Measurements from ENCODE around the gene C1orf159. TPM values are rescaled to one million over a fixed set of nuclear protein-coding genes. Genes with fewer than 3 reads are reported as not detected.
"Not testable (repeated sequence)": the region's sequence is repeated elsewhere in the genome, so short reads cannot be mapped to it uniquely, and the experiment has no call there.

Gene C1orf159
- total and polyA plus RNA-seq, 4 donors, result 4.0 to 35.4 (median 11.4) TPM

- DNase-seq (no peak), ATAC-seq (ENCODE audit: low FRiP score) (no peak)
- no peak overlapping the region for H3K4me3 ChIP-seq (ENCODE audit: low read length in 2 of 2)
- H3K4me1 ChIP-seq (ENCODE audit: control insufficient read depth in 1 of 2, insufficient read depth in 2 of 2, low read length in 2 of 2), result no peaks in the 10 kb centered on the region
- no peak overlapping the region for H3K27ac ChIP-seq (ENCODE audit: low read depth in 1 of 2, low read length in 2 of 2)
- no peaks in the 10 kb centered on the region for H3K27me3 ChIP-seq (ENCODE audit: control insufficient read depth in 1 of 2, insufficient read depth in 2 of 2, low read length in 1 of 2)
- H3K36me3 ChIP-seq (ENCODE audit: control insufficient read depth in 1 of 2, insufficient read depth in 2 of 2, low read length in 1 of 2), result no peaks in the 10 kb centered on the region
- WGBS, 2 donors, result 83 to 86% methylated on average over 9 of the region's 9 CpGs
- intact Hi-C loops (cut with DNase I), result loop anchor here in 1 of 2 donors (10.0 kb wide), 1 partner anchor 139 kb away; the partner anchor contains the start of gene SCNN1D
- H3K9me3 ChIP-seq (ENCODE audit: control insufficient read depth, low read length), result no peaks in the 10 kb centered on the region
These were observed 29.6 kb upstream of the C1orf159 start for GRCh38 chr1:1145547-1145914.

GRCh38 chr1:1144843-1145546 lies 29.1 kb upstream of the C1orf159 start:
- DNase-seq, result no peak
- H3K4me3 ChIP-seq (ENCODE audit: low read length in 2 of 2), result no peak overlapping the region
- H3K36me3 ChIP-seq (ENCODE audit: control insufficient read depth in 1 of 2, insufficient read depth in 2 of 2, low read length in 1 of 2), result no peaks in the 10 kb centered on the region
- H3K4me1 ChIP-seq (ENCODE audit: control insufficient read depth in 1 of 2, insufficient read depth in 2 of 2, low read length in 2 of 2), result no peaks in the 10 kb centered on the region
- no peak overlapping the region for H3K27ac ChIP-seq (ENCODE audit: low read depth in 1 of 2, low read length in 2 of 2)
- intact Hi-C loops (cut with DNase I), result loop anchor here in 1 of 2 donors (10.0 kb wide), 1 partner anchor 140 kb away; the partner anchor contains the start of gene SCNN1D
- H3K27me3 ChIP-seq (ENCODE audit: control insufficient read depth in 1 of 2, insufficient read depth in 2 of 2, low read length in 1 of 2), result no peaks in the 10 kb centered on the region
- H3K9me3 ChIP-seq (ENCODE audit: control insufficient read depth, low read length), result no peaks in the 10 kb centered on the region
- 73 to 83% methylated on average over 28 to 32 of the region's 32 CpGs for WGBS, 2 donors
- no peak for ATAC-seq (ENCODE audit: low FRiP score)

- intact Hi-C loops (cut with DNase I), result loop anchor here in 1 of 2 donors (10.0 kb wide), 1 partner anchor 141 kb away; the partner anchor contains the start of gene SCNN1D
- Histone ChIP-seq H3K36me3 (ENCODE audit: control insufficient read depth in 1 of 2, insufficient read depth in 2 of 2, low read length in 1 of 2) (no peaks in the 10 kb centered on the region), H3K9me3 (ENCODE audit: control insufficient read depth, low read length) (no peaks in the 10 kb centered on the region), H3K4me1 (ENCODE audit: control insufficient read depth in 1 of 2, insufficient read depth in 2 of 2, low read length in 2 of 2) (no peaks in the 10 kb centered on the region), H3K4me3 (ENCODE audit: low read length in 2 of 2) (no peak overlapping the region), H3K27me3 (ENCODE audit: control insufficient read depth in 1 of 2, insufficient read depth in 2 of 2, low read length in 1 of 2) (no peaks in the 10 kb centered on the region), H3K27ac (ENCODE audit: low read depth in 1 of 2, low read length in 2 of 2) (no peak overlapping the region)
- DNase-seq (no peak), ATAC-seq (ENCODE audit: low FRiP score) (no peak)
- WGBS, 2 donors, result 75 to 76% methylated on average over 41 to 42 of the region's 42 CpGs
These were observed 28.4 kb upstream of the C1orf159 start for GRCh38 chr1:1144122-1144842.

- Histone ChIP-seq H3K27me3 (ENCODE audit: control insufficient read depth in 1 of 2, insufficient read depth in 2 of 2, low read length in 1 of 2) (no peaks in the 10 kb centered on the region), H3K27ac (ENCODE audit: low read depth in 1 of 2, low read length in 2 of 2) (no peak overlapping the region), H3K36me3 (ENCODE audit: control insufficient read depth in 1 of 2, insufficient read depth in 2 of 2, low read length in 1 of 2) (no peaks in the 10 kb centered on the region), H3K9me3 (ENCODE audit: control insufficient read depth, low read length) (no peaks in the 10 kb centered on the region), H3K4me3 (ENCODE audit: low read length in 2 of 2) (no peak overlapping the region), H3K4me1 (ENCODE audit: control insufficient read depth in 1 of 2, insufficient read depth in 2 of 2, low read length in 2 of 2) (no peaks in the 10 kb centered on the region)
- ATAC-seq (ENCODE audit: low FRiP score) (no peak), DNase-seq (no peak)
- WGBS, 2 donors, result 84 to 87% methylated on average over 14 of the region's 14 CpGs
- intact Hi-C loops (cut with DNase I), result loop anchor here in 1 of 2 donors (10.0 kb wide), 1 partner anchor 141 kb away; the partner anchor contains the start of gene SCNN1D
These were observed 27.7 kb upstream of the C1orf159 start for GRCh38 chr1:1143636-1144035.

DNA sequence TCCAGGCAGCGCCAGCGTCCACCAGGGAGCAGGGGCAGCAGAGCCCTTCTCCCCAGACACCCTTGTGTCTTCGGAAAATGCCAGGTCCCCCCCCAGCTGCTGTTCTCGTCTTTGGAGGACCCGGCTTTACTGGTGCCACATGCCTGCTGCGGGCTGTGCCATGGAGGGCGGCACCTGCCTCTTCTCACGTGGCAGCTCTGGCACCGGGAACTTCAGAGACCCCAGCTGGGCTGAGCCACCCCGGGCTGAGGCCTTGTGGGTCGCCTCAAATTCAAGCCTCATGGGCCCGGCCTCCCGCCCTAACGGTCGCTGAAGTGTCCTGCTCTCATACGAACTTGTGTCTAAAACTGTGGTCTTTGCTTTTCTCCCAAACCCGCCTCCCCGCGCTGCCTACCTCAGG lies 27.0 kb upstream of the C1orf159 start:
- intact Hi-C loops (cut with DNase I), result loop anchor here in 1 of 2 donors (10.0 kb wide), 1 partner anchor 142 kb away; the partner anchor contains the start of gene SCNN1D
- Histone ChIP-seq H3K36me3 (ENCODE audit: control insufficient read depth in 1 of 2, insufficient read depth in 2 of 2, low read length in 1 of 2) (no peaks in the 10 kb centered on the region), H3K27ac (ENCODE audit: low read depth in 1 of 2, low read length in 2 of 2) (no peak overlapping the region), H3K4me1 (ENCODE audit: control insufficient read depth in 1 of 2, insufficient read depth in 2 of 2, low read length in 2 of 2) (no peaks in the 10 kb centered on the region), H3K27me3 (ENCODE audit: control insufficient read depth in 1 of 2, insufficient read depth in 2 of 2, low read length in 1 of 2) (no peaks in the 10 kb centered on the region), H3K4me3 (ENCODE audit: low read length in 2 of 2) (no peak overlapping the region), H3K9me3 (ENCODE audit: control insufficient read depth, low read length) (no peaks in the 10 kb centered on the region)
- DNase-seq, result no peak
- no peak for ATAC-seq (ENCODE audit: low FRiP score)
- 82 to 88% methylated on average over 19 of the region's 19 CpGs for WGBS, 2 donors

DNA sequence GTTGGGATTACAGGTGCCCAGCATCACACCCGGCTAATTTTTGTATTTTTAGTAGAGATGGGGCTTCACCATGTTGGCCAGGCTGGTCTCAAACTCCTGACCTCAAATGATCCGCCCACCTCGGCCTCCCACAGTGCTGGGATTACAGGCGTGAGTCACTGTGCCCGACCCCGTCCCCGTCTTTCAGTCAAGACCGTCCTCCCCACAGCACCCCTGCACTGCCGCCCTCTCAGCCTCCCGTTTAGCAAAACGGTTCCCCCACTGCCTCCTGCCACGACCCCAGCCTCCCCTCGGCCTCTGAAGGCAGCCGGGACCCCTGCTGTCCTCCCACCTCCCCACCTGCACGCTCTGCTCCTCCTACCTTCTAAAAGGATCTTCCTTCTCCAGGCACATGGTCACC lies 26.5 kb upstream of the C1orf159 start:
- WGBS, 2 donors, result 59 to 61% methylated on average over 15 of the region's 15 CpGs
- not testable (repeated sequence) for H3K9me3 ChIP-seq (ENCODE audit: control insufficient read depth, low read length); ATAC-seq (ENCODE audit: low FRiP score); H3K4me1 ChIP-seq (ENCODE audit: control insufficient read depth in 1 of 2, insufficient read depth in 2 of 2, low read length in 2 of 2); H3K36me3 ChIP-seq (ENCODE audit: control insufficient read depth in 1 of 2, insufficient read depth in 2 of 2, low read length in 1 of 2); H3K27me3 ChIP-seq (ENCODE audit: control insufficient read depth in 1 of 2, insufficient read depth in 2 of 2, low read length in 1 of 2); DNase-seq; H3K27ac ChIP-seq (ENCODE audit: low read depth in 1 of 2, low read length in 2 of 2); H3K4me3 ChIP-seq (ENCODE audit: low read length in 2 of 2)
- intact Hi-C loops (cut with DNase I), result loop anchor here in 1 of 2 donors (10.0 kb wide), 1 partner anchor 142 kb away; the partner anchor contains the start of gene SCNN1D

DNA sequence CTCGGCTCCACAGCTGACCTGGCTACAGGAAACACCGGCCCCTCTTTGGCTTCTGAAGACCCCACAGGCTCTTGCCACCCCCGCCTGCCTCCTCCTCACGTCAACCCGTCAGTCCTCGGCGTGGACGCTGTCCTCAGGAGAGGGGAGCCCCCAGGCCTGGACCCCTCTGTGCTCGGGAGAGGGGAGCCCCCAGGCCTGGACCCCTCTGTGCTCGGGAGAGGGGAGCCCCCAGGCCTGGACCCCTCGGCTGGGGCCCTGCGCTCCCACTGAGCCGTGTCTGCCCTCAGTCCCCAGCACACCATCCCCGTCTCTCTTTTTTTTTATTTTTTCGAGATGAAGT lies 26.0 kb upstream of the C1orf159 start:
- Histone ChIP-seq H3K36me3 (ENCODE audit: control insufficient read depth in 1 of 2, insufficient read depth in 2 of 2, low read length in 1 of 2) (no peaks in the 10 kb centered on the region), H3K27me3 (ENCODE audit: control insufficient read depth in 1 of 2, insufficient read depth in 2 of 2, low read length in 1 of 2) (no peaks in the 10 kb centered on the region), H3K4me1 (ENCODE audit: control insufficient read depth in 1 of 2, insufficient read depth in 2 of 2, low read length in 2 of 2) (no peaks in the 10 kb centered on the region), H3K9me3 (ENCODE audit: control insufficient read depth, low read length) (no peaks in the 10 kb centered on the region), H3K4me3 (ENCODE audit: low read length in 2 of 2) (no peak overlapping the region), H3K27ac (ENCODE audit: low read depth in 1 of 2, low read length in 2 of 2) (no peak overlapping the region)
- WGBS, 2 donors, result 69 to 76% methylated on average over 9 to 15 of the region's 15 CpGs
- DNase-seq (no peak), ATAC-seq (ENCODE audit: low FRiP score) (no peak)
- intact Hi-C loops (cut with DNase I), result loop anchor here in 1 of 2 donors (10.0 kb wide), 1 partner anchor 143 kb away; the partner anchor contains the start of gene SCNN1D

DNA sequence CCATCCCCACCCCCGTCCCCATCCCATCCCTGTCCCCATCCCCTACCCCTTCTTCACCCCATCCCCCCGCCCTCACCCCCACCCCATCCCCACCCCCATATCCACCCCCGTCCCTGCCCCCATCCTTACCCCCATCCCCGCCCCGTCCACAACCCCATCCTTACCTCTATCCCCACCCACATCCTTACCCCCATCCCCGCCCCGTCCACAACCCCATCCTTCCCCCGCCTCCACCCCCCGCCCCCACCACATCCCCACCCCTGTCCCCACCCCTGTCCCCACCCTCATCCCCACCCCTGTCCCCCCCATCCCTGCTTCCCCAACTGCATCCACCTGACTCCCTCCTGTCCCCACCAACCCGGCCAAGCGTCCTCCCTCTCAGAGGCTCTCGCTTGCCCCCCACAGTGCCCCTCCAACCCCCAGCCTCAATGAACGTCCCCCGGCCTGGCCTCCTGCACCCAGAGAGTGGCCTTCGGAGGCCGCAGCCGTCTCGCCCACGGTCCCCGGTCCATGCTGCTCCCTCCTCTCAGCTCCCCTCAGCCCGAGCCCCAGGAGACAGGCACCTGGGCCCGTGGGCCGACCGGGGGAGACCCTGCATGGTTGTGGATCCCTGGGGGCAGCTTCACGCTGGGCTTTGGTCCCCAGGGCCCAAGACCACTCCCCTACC lies 25.5 kb upstream of the C1orf159 start:
- no peaks in the 10 kb centered on the region for H3K4me1 ChIP-seq (ENCODE audit: control insufficient read depth in 1 of 2, insufficient read depth in 2 of 2, low read length in 2 of 2)
- intact Hi-C loops (cut with DNase I), result loop anchor here in 1 of 2 donors (10.0 kb wide), 1 partner anchor 143 kb away; the partner anchor contains the start of gene SCNN1D
- no peak for DNase-seq
- 35 to 48% methylated on average over 17 to 25 of the region's 25 CpGs for WGBS, 2 donors
- H3K4me3 ChIP-seq (ENCODE audit: low read length in 2 of 2), result no peak overlapping the region
- H3K36me3 ChIP-seq (ENCODE audit: control insufficient read depth in 1 of 2, insufficient read depth in 2 of 2, low read length in 1 of 2), result no peaks in the 10 kb centered on the region
- no peaks in the 10 kb centered on the region for H3K9me3 ChIP-seq (ENCODE audit: control insufficient read depth, low read length)
- no peaks in the 10 kb centered on the region for H3K27me3 ChIP-seq (ENCODE audit: control insufficient read depth in 1 of 2, insufficient read depth in 2 of 2, low read length in 1 of 2)
- no peak for ATAC-seq (ENCODE audit: low FRiP score)
- H3K27ac ChIP-seq (ENCODE audit: low read depth in 1 of 2, low read length in 2 of 2), result no peak overlapping the region

All from aorta (tissue), 5 donors.